OCI-LY1 (cell line): ENCODE results near the gene H6PD.

ENCODE experiments used
- EZH2 ChIP-seq: fragments of 200-600 bp; sonication (generic), shearing (Covaris generic); IDR thresholded peaks from 2 replicates; pipeline ENCODE4 v1.8.0; 2017; ENCODE audit warnings: borderline replicate concordance, mixed run types, mild to moderate bottlenecking, antibody characterized with exemption, low read length, moderate library complexity, mixed read lengths
- TF ChIP-seq, protein P1 (sequence below): fragments of 200-600 bp; sonication (generic), shearing (Covaris generic); IDR thresholded peaks from 2 replicates; pipeline ENCODE4 v1.5.1; 2017; ENCODE audit warnings: mild to moderate bottlenecking, antibody characterized with exemption, low read length, moderate library complexity, mixed read lengths

DNA sequence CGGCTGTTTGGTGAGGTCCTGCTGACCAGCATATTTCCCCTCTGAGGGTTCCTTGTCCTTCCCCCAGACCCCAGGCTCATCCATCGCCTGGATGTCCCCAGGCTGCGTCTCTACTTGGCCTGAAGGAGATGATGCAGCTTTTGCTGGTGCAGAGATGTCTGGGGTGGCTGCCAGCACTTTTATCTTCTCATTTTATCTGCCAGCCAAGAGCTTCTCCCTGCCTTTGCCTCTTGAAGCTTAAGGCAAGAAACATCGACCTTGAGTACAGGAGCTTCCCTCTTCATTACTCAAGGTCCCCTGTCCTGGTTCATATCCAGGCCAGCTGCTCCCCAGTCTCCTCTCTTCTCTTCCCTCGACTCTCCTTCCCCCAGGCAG is 9.2 kb upstream of the H6PD start:
- no peak for TF ChIP-seq EZH2
- TF ChIP-seq, protein P1, sequence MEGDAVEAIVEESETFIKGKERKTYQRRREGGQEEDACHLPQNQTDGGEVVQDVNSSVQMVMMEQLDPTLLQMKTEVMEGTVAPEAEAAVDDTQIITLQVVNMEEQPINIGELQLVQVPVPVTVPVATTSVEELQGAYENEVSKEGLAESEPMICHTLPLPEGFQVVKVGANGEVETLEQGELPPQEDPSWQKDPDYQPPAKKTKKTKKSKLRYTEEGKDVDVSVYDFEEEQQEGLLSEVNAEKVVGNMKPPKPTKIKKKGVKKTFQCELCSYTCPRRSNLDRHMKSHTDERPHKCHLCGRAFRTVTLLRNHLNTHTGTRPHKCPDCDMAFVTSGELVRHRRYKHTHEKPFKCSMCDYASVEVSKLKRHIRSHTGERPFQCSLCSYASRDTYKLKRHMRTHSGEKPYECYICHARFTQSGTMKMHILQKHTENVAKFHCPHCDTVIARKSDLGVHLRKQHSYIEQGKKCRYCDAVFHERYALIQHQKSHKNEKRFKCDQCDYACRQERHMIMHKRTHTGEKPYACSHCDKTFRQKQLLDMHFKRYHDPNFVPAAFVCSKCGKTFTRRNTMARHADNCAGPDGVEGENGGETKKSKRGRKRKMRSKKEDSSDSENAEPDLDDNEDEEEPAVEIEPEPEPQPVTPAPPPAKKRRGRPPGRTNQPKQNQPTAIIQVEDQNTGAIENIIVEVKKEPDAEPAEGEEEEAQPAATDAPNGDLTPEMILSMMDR: no peak
